Peyer's patch (tissue), 4 donors: ENCODE data around the gene B3GNT4. TPM values are rescaled to one million over a fixed set of nuclear protein-coding genes. Genes with fewer than 3 reads are reported as not detected.

Experiments used
- DNase-seq, 3 donors: peaks; one replicate each; pipeline ENCODE4 v3.0.0-alpha.2; 2017 to 2019
- H3K27ac ChIP-seq, 4 donors: fragments of 200-600 bp; sonication (generic); one replicate each; pipeline ENCODE4 v1.5.1; 2016 to 2019
- H3K27me3 ChIP-seq, 2 donors: fragments of 200-600 bp; sonication (generic); one replicate each; pipeline ENCODE4 v1.5.1; 2019
- H3K36me3 ChIP-seq, 3 donors: fragments of 200-600 bp; sonication (generic); one replicate each; pipeline ENCODE4 v1.5.1; 2016 to 2019
- H3K4me1 ChIP-seq, 4 donors: fragments of 200-600 bp; sonication (generic); one replicate each; pipeline ENCODE4 v1.5.1; 2016 to 2019
- H3K4me3 ChIP-seq, 4 donors: fragments of 200-600 bp; sonication (generic); 1 replicate in 3 of 4; 2 replicates in 1 of 4; pipeline ENCODE4 v1.5.1; 2016 to 2019; ENCODE audit warnings: mild to moderate bottlenecking in 1 of 4
- H3K9me3 ChIP-seq, 4 donors: fragments of 200-600 bp; sonication (generic); one replicate each; pipeline ENCODE4 v1.5.1; 2016 to 2019; ENCODE audit warnings: mild to moderate bottlenecking in 1 of 4
- POLR2A ChIP-seq, 2 donors: fragments of 450-650 bp; IDR thresholded peaks; one replicate each; pipeline ENCODE4 v1.5.1; 2017; ENCODE audit warnings: antibody characterized with exemption in 2 of 2, mild to moderate bottlenecking in 2 of 2, moderate library complexity in 2 of 2
- total RNA-seq, 4 donors: library from RNA; depleted of rRNA; stranded (reverse); fragments of >200 nt; gene quantifications; one replicate each; pipeline ENCODE4 v1.1.0, GENCODE V29; 2016
- TF ChIP-seq, protein P1 (sequence below), 6 experiments: fragments of 450-650 bp in 4 of 6; fragments of 200-600 bp in 2 of 6; sonication (generic) in 1 of 6; IDR thresholded peaks; one replicate each; pipeline ENCODE4 v1.5.1; 2017 to 2019; ENCODE audit warnings: antibody characterized with exemption in 6 of 6, mild to moderate bottlenecking in 3 of 6, moderate library complexity in 1 of 6

Gene B3GNT4
- total RNA-seq, 4 donors from 2014 or later, result 0.70 TPM; not detected in 3

DNA sequence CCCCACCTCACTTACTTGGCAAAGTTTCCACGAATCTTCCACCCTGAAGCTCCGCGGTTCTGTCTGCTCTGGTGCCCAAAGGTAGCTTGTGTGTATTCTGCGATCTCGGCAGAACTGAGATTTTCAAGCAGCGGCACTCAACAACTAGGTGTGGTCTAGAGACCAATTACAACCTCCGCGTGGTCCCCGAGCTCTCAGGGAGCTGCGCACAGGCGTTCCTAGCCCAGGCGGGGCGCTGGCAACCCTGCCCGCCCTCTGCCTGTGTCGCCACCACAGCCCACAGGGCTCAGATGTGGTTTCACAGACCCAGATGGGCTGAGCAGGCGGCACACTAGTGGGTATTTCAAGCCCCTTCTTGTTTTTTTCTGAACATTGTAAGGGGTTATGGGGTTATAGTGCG is 23.8 kb downstream of the B3GNT4 start:
- DNase-seq, result no peak
- Histone ChIP-seq H3K4me1 (peaks cover 0 to 18% (median 13%) of the 10 kb centered on the region in 4 donors), H3K4me3 (no peak overlapping the region), H3K9me3 (no peaks in the 10 kb centered on the region), H3K36me3 (peaks cover 0 to 45% (median 0%) of the 10 kb centered on the region in 3 donors), H3K27me3 (no peaks in the 10 kb centered on the region), H3K27ac (peak overlapping the region in 1 of 4 donors; percentile 11)
- TF ChIP-seq POLR2A (IDR thresholded peaks at IDR 0.05), result no peak
- TF ChIP-seq, protein P1, sequence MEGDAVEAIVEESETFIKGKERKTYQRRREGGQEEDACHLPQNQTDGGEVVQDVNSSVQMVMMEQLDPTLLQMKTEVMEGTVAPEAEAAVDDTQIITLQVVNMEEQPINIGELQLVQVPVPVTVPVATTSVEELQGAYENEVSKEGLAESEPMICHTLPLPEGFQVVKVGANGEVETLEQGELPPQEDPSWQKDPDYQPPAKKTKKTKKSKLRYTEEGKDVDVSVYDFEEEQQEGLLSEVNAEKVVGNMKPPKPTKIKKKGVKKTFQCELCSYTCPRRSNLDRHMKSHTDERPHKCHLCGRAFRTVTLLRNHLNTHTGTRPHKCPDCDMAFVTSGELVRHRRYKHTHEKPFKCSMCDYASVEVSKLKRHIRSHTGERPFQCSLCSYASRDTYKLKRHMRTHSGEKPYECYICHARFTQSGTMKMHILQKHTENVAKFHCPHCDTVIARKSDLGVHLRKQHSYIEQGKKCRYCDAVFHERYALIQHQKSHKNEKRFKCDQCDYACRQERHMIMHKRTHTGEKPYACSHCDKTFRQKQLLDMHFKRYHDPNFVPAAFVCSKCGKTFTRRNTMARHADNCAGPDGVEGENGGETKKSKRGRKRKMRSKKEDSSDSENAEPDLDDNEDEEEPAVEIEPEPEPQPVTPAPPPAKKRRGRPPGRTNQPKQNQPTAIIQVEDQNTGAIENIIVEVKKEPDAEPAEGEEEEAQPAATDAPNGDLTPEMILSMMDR (IDR thresholded peaks at IDR 0.05), result no peak

DNA sequence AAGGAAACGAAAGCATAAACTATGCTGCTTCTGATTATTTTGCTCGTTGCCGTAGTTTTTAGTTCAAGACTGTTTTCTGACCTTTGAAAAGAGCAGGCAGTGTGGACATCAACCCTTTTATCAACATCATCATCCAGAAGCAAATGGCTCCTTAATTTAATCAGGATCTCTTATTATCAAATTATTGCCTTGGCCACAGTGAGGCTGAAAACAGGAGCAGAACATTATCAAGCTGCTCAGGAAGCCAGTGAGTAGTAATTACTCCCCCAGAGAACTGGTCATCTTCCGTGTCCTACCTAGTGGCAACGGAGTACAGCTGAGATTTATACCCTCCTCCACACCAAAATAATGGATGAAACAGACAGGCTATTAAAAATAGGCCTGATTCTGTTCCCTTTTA is 24.6 kb downstream of the B3GNT4 start:
- Histone ChIP-seq H3K36me3 (peaks cover 0 to 45% (median 0%) of the 10 kb centered on the region in 3 donors), H3K4me1 (peaks cover 0 to 18% (median 13%) of the 10 kb centered on the region in 4 donors), H3K27me3 (no peaks in the 10 kb centered on the region), H3K9me3 (no peaks in the 10 kb centered on the region), H3K4me3 (no peak overlapping the region), H3K27ac (no peak overlapping the region)
- DNase-seq, result no peak
- TF ChIP-seq, protein P1 (IDR thresholded peaks at IDR 0.05), result no peak
- no peak for TF ChIP-seq POLR2A (IDR thresholded peaks at IDR 0.05)

DNA sequence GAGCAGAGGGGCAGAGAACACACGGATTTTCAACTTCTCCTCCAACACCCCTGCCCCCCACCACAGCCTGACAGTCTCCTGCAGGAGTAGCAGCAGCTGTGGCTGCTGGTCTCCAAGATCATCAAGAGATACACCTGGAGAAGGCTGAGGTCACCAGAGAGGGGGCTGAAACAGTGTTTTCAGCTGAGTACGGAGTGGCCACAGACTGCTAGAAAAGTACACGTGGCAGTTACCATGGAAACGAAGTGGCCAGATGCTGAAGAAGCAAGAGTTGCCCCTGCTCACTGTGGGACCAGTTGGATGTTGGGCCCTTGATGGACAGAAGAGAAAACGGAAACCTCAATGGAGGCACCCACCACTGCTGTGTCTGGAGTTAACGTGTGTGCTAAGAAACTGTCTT is 27.3 kb downstream of the B3GNT4 start:
- TF ChIP-seq POLR2A (IDR thresholded peaks at IDR 0.05), result no peak
- TF ChIP-seq, protein P1 (IDR thresholded peaks at IDR 0.05), result no peak
- Histone ChIP-seq H3K4me1 (peaks cover 0 to 8% (median 6%) of the 10 kb centered on the region in 4 donors), H3K9me3 (no peaks in the 10 kb centered on the region), H3K4me3 (no peak overlapping the region), H3K27ac (no peak overlapping the region), H3K27me3 (no peaks in the 10 kb centered on the region), H3K36me3 (peaks cover 0 to 59% (median 0%) of the 10 kb centered on the region in 3 donors)
- DNase-seq, result no peak

DNA sequence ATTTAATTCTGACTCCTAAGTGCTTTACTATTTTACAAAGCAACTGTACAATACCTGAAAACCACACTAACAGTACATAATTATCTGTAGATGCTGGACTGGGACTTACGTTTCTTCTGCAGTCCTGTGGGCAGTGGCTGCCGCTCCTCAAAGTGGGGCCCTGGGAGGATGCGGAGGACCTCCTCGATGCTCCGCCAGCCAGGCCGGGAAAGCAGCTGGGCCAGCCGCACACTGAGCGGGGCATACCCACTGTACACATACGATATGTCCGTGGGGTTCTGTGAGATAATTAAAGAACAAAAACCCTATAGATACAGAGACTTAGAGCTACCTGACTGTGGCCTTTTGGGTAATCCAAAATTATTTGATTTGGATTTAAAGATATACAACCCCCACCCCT is 29.2 kb downstream of the B3GNT4 start:
- Histone ChIP-seq H3K4me1 (no peaks in the 10 kb centered on the region), H3K4me3 (no peak overlapping the region), H3K9me3 (no peaks in the 10 kb centered on the region), H3K27me3 (no peaks in the 10 kb centered on the region), H3K36me3 (peaks cover 0 to 74% (median 0%) of the 10 kb centered on the region in 3 donors), H3K27ac (no peak overlapping the region)
- TF ChIP-seq, protein P1 (IDR thresholded peaks at IDR 0.05), result no peak
- TF ChIP-seq POLR2A (IDR thresholded peaks at IDR 0.05), result no peak
- no peak for DNase-seq

DNA sequence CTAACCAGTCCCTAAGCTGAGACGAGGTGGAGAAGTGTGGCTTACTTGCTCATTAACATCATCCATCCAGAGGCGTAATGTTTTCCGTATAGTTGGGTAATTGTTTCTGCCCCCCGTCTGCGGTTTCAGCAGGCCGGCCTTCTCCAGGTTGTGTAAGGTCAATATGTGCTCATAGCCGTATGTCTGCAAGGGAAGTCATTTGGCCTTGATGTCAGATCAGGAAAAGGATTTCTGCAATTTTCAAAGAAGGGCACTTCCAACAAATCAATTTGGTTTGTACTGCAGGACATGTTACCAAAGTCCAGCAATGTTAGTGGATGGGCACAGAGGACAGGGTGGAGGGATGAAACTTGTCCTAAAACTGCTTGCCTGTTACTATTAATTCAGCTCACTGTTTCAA is 32.2 kb downstream of the B3GNT4 start:
- no peak overlapping the region for H3K27ac ChIP-seq
- H3K4me1 ChIP-seq, result no peaks in the 10 kb centered on the region
- H3K9me3 ChIP-seq, result no peaks in the 10 kb centered on the region
- H3K27me3 ChIP-seq, result no peaks in the 10 kb centered on the region
- H3K4me3 ChIP-seq, result no peak overlapping the region
- TF ChIP-seq POLR2A (IDR thresholded peaks at IDR 0.05), result no peak
- TF ChIP-seq, protein P1 (IDR thresholded peaks at IDR 0.05), result no peak
- peaks cover 0 to 90% (median 0%) of the 10 kb centered on the region in 3 donors for H3K36me3 ChIP-seq
- no peak for DNase-seq

DNA sequence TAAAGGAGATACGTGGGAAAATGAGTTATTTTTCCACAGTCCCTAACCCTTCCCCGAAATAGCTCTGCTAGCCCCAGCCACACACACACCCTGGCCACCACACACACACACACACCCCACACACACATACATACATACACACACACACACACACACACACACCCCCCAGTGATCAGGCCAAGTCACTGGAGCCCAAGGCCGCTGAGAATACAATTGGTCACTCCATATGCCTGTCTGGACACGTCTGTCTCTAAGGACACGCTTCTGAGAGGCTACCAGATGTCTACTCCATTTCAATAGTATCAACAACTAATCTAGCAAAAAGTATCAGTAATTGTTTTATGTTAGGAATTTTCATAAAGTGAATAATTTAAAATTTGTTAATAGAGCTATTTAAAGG is 35.4 kb downstream of the B3GNT4 start:
- DNase-seq, result no peak
- TF ChIP-seq, protein P1 (IDR thresholded peaks at IDR 0.05), result no peak
- no peak for TF ChIP-seq POLR2A (IDR thresholded peaks at IDR 0.05)
- H3K36me3 ChIP-seq, result peaks cover 0 to 85% (median 0%) of the 10 kb centered on the region in 3 donors

More for the DNA sequence above, 35.4 kb downstream of the B3GNT4 start:
- Histone ChIP-seq H3K4me1 (no peaks in the 10 kb centered on the region), H3K4me3 (no peak overlapping the region), H3K27ac (no peak overlapping the region), H3K27me3 (no peaks in the 10 kb centered on the region), H3K9me3 (no peaks in the 10 kb centered on the region)
